HL-60 (cell line): ENCODE measurements around the gene VENTX.

Experiments
- DNase-seq, 2 experiments: peaks; one replicate each; pipeline ENCODE4 v3.0.0-alpha.2; 2010 to 2020; ENCODE audit warnings: low read depth in 1 of 2, low spot score in 1 of 2
- H3K27ac ChIP-seq: fragments of 250-450 bp; sonication (Bioruptor Pico); replicated peaks from 2 replicates; pipeline ENCODE4 v1.5.1; 2020; ENCODE audit warnings: mild to moderate bottlenecking, moderate library complexity
- H3K27me3 ChIP-seq: fragments of 250-450 bp; sonication (Bioruptor Pico); 2 replicates; pipeline ENCODE4 v1.5.1; 2021; ENCODE audit warnings: mild to moderate bottlenecking, moderate library complexity; ENCODE audit not compliant: insufficient read depth, poor library complexity, severe bottlenecking
- H3K4me3 ChIP-seq: replicated peaks from 2 replicates; pipeline ENCODE4 v1.5.1; 2011; ENCODE audit warnings: mild to moderate bottlenecking, control low read depth, low read length; ENCODE audit not compliant: insufficient read depth
- GABPA ChIP-seq: IDR thresholded peaks from 2 replicates; pipeline ENCODE4 v1.6.1; 2012; ENCODE audit warnings: low read depth
- POLR2AphosphoS5 ChIP-seq: IDR thresholded peaks from 2 replicates; pipeline ENCODE4 v1.6.1; 2012; ENCODE audit warnings: low read depth
- REST ChIP-seq: IDR thresholded peaks from 2 replicates; pipeline ENCODE4 v1.6.1; 2012; ENCODE audit warnings: low read depth; ENCODE audit not compliant: insufficient replicate concordance
- SPI1 ChIP-seq: IDR thresholded peaks from 2 replicates; pipeline ENCODE4 v1.6.1; 2012; ENCODE audit warnings: low read depth, mild to moderate bottlenecking, borderline replicate concordance
- TF ChIP-seq, protein P1 (sequence below): IDR thresholded peaks from one replicate; pipeline ENCODE4 v1.5.1; 2011; ENCODE audit warnings: low read length, control low read depth, inconsistent platforms; ENCODE audit not compliant: insufficient read depth

Gene VENTX

GRCh38 chr10:133260895-133261725 lies 23.5 kb downstream of the VENTX start:
- no peak for TF ChIP-seq GABPA
- TF ChIP-seq REST = no peak
- TF ChIP-seq, protein P1, sequence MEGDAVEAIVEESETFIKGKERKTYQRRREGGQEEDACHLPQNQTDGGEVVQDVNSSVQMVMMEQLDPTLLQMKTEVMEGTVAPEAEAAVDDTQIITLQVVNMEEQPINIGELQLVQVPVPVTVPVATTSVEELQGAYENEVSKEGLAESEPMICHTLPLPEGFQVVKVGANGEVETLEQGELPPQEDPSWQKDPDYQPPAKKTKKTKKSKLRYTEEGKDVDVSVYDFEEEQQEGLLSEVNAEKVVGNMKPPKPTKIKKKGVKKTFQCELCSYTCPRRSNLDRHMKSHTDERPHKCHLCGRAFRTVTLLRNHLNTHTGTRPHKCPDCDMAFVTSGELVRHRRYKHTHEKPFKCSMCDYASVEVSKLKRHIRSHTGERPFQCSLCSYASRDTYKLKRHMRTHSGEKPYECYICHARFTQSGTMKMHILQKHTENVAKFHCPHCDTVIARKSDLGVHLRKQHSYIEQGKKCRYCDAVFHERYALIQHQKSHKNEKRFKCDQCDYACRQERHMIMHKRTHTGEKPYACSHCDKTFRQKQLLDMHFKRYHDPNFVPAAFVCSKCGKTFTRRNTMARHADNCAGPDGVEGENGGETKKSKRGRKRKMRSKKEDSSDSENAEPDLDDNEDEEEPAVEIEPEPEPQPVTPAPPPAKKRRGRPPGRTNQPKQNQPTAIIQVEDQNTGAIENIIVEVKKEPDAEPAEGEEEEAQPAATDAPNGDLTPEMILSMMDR = no peak
- no peak for TF ChIP-seq POLR2AphosphoS5
- TF ChIP-seq SPI1 = no peak
- peak overlapping the region; percentile 62 for H3K27ac ChIP-seq

DNA sequence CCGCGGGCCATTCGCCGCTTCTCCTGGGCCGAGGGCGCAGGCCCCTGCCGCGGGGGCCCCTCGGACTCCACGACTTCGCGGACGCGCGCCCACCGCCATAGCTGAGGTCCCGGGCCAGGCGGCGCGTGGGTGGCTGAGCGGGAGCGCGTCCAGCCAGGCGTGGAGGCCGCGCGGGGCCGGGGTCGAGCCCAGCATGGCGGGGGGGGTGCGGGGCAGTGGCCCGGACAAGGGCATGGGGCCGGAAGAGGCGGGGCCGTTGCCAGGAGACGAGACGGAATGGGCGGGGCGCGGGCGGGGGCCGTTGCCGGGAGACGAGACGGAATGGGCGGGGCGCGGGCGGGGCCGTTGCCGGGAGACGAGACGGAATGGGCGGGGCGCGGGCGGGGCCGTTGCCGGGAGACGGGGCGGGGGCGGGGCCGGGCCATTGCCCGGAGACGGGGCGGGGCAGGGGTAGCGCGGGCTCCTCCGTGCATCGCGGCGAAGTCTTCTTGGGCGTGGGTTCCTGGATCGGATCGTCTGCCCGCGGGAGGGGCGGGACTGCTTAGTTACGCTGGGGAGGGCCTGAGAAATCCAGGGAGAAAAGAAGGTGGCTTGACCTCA lies 24.2 kb downstream of the VENTX start:
- peak; percentile 65 to 77 for DNase-seq
- Histone ChIP-seq H3K4me3 (peak overlapping the region; percentile 39), H3K27ac (peak overlapping the region; percentile 62), H3K27me3 (no peaks in the 10 kb centered on the region)
- TF ChIP-seq, protein P1 = no peak
- TF ChIP-seq REST (no peak), POLR2AphosphoS5 (peak; percentile 47; the same call in 1 of the 2 replicates), GABPA (no peak), SPI1 (no peak)

More at GRCh38 chr10:133260895-133261725, 23.5 kb downstream of the VENTX start:
- DNase-seq = peak in 1 of 2 experiments; percentile 56
- peak overlapping the region; percentile 39 for H3K4me3 ChIP-seq
- H3K27me3 ChIP-seq = no peaks in the 10 kb centered on the region

- Histone ChIP-seq H3K27me3 (no peaks in the 10 kb centered on the region), H3K27ac (no peak overlapping the region), H3K4me3 (no peak overlapping the region)
- DNase-seq = no peak
- TF ChIP-seq, protein P1 = no peak
- TF ChIP-seq POLR2AphosphoS5 (no peak), GABPA (no peak)
These were observed 25.0 kb downstream of the VENTX start for GRCh38 chr10:133262696-133263095.
